ENCODE data around the gene ATOSA. TPM values are rescaled to one million over a fixed set of nuclear protein-coding genes. Genes with fewer than 3 reads are reported as not detected.

Gene ATOSA
- total RNA-seq, 2 experiments from 2014 or later = 18.2 to 19.3 TPM

- no peak overlapping the region for H3K4me3 Mint-ChIP-seq
- no peak for DNase-seq
- POLR2A ChIA-PET = no interaction called here
- H3K36me3 Mint-ChIP-seq = no peaks in the 10 kb centered on the region
- no peak overlapping the region for H3K27ac Mint-ChIP-seq
- H3K4me1 Mint-ChIP-seq (ENCODE audit: low read depth) = peaks cover 5% of the 10 kb centered on the region
- intact Hi-C loops (cut with micrococcal nuclease) = no loop called here
- no peaks in the 10 kb centered on the region for H3K9me3 Mint-ChIP-seq
- CTCF ChIA-PET = no interaction called here
- H3K27me3 Mint-ChIP-seq = no peaks in the 10 kb centered on the region
These were observed 29.5 kb downstream of the ATOSA start for GRCh38 chr15:52649686-52650085.

- Mint-ChIP-seq H3K27ac (no peak overlapping the region), H3K4me1 (ENCODE audit: low read depth) (peaks cover 9% of the 10 kb centered on the region), H3K27me3 (no peaks in the 10 kb centered on the region), H3K4me3 (no peak overlapping the region), H3K9me3 (no peaks in the 10 kb centered on the region), H3K36me3 (peaks cover 4% of the 10 kb centered on the region)
- DNase-seq = no peak
- intact Hi-C loops (cut with micrococcal nuclease) = no loop called here
- ChIA-PET POLR2A (no interaction called here), CTCF (no interaction called here)
These were observed 33.3 kb downstream of the ATOSA start for GRCh38 chr15:52645916-52646315.

DNA sequence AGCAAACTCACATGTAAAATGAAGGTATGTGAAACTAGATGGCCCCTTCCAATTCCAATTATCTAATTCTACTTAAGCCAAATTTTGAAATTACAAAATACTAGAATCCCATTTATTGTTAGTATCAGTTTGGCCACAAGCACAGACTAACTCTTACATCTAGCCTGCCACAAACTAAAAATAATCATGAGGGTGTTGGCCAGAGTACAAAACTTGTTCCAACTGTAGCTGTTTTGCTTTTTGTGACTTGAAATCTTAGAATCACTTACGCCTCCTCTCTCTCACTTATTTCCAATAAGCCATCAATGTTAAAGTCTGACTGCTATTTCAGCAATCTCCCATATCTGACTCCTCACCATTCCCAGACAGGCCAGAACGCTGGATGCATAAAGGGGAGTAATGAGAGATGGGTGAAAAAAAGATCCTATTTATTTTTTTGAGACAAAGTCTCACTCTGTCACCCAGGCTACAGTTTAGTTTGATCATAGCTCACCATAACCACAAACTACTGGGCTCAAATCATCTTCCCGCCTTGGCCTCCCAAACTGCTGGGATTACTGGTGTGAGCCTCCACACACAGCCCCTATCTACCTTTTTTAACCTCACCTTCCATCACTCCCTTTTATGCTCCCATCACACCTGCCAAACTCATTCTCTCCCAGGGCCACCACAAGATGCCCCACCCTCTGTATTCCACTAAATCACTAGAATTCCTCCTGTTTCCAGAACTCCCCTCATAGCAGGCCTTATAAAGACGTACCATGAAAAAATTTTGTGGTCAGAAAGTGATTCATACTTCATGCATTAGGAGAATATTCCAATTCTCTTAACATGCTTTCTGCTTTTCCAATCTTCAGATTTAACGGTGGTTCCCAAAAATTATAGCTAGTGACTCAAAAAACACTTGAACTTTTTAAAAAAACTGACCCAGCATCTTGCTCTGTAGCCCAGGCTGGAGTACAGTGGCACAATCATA lies 36.5 kb downstream of the ATOSA start:
- intact Hi-C loops (cut with micrococcal nuclease) = no loop called here
- Mint-ChIP-seq H3K27me3 (no peaks in the 10 kb centered on the region), H3K27ac (no peak overlapping the region), H3K4me3 (no peak overlapping the region), H3K9me3 (no peaks in the 10 kb centered on the region), H3K4me1 (ENCODE audit: low read depth) (peaks cover 8% of the 10 kb centered on the region), H3K36me3 (peaks cover 4% of the 10 kb centered on the region)
- no peak for DNase-seq
- POLR2A ChIA-PET = interaction anchor here (0.6 kb wide), 1 partner anchor 63 kb away, joined by 5 read pairs; no protein-coding TSS in a partner anchor
- CTCF ChIA-PET = no interaction called here

- Mint-ChIP-seq H3K27ac (no peak overlapping the region), H3K9me3 (no peaks in the 10 kb centered on the region), H3K4me1 (ENCODE audit: low read depth) (peaks cover 3% of the 10 kb centered on the region), H3K36me3 (peaks cover 6% of the 10 kb centered on the region), H3K4me3 (no peak overlapping the region), H3K27me3 (no peaks in the 10 kb centered on the region)
- ChIA-PET CTCF (no interaction called here), POLR2A (no interaction called here)
- intact Hi-C loops (cut with micrococcal nuclease) = no loop called here
- no peak for DNase-seq
These were observed 42.7 kb downstream of the ATOSA start for GRCh38 chr15:52636459-52636858.

- ChIA-PET CTCF (no interaction called here), POLR2A (no interaction called here)
- H3K9me3 Mint-ChIP-seq = no peaks in the 10 kb centered on the region
- peaks cover 6% of the 10 kb centered on the region for H3K36me3 Mint-ChIP-seq
- H3K4me3 Mint-ChIP-seq = no peak overlapping the region
- H3K27me3 Mint-ChIP-seq = no peaks in the 10 kb centered on the region
- DNase-seq = no peak
- intact Hi-C loops (cut with micrococcal nuclease) = no loop called here
- no peak overlapping the region for H3K27ac Mint-ChIP-seq
- H3K4me1 Mint-ChIP-seq (ENCODE audit: low read depth) = no peaks in the 10 kb centered on the region
These were observed 43.3 kb downstream of the ATOSA start for GRCh38 chr15:52635908-52636307.

Other genes with a start within 250 kb of the ATOSA start
- gene MYO5A, start 150.5 kb downstream of the ATOSA start, total RNA-seq = 10 to 100 TPM; 32.4 to 37.8 TPM
- 100 to 1,000 TPM; 172 to 183 TPM for gene ARPP19, start 110.4 kb downstream of the ATOSA start, total RNA-seq
- gene ONECUT1, start 110.9 kb upstream of the ATOSA start, total RNA-seq = not detected

Measured in activated CD4-positive, alpha-beta memory T cell treated with anti-CD3 and anti-CD28 coated beads for 36 hours (primary cell).